Measurements from ENCODE around the gene CMTM1. TPM values are rescaled to one million over a fixed set of nuclear protein-coding genes. Genes with fewer than 3 reads are reported as not detected.

Gene CMTM1
- polyA plus RNA-seq, 1 donor (not counting 4 experiments of a cell fraction or from before 2014, with no cell fraction given), result 0.24 TPM

DNA sequence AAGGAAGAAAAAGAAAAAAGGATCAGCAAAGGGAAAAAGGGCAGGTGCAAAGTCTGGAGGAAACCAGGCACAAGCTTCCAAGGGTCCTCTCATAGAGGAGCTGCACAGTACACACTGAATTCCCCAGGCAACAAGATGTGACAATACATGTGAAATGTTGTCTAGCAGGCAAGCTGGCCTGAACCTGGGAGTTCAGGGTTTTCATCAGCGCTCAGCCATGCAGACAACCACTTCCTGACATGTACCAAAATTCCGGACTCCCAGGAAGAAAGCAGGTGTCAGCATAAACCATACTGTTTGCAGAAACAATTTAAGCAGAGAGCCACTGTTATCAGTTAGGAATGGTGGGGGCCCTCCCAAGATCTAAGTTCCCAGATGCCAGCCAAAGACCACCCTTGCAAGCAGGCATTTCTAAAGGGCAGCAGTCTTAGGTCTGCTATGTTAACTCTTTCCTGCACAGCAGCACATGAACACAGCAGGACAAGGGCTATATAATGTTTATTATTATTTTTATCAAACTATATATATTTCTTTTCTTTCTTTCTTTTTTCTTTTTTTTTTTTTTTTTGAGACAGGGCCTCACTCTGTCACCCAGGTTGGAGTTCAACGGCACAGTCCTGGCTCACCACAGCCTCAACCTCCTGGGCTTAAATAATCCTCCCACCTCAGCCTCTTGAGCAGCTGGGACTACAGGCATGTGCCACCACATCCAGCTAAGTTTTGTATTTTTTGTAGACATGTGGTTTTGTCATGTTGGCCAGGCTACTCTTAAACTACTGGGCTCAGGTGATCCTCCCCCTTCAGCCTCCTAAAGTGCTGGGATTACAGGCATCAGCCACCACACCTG lies 26.4 kb upstream of the CMTM1 start:
- no peak for FAIRE-seq
- dilution Hi-C loops (cut with MboI; ENCODE audit: extremely low pct_ligation_motif_present, low sequenced_read_pairs), result no loop called here
- Histone ChIP-seq H3K36me3 (ENCODE audit: control insufficient read depth in 2 of 2, extremely low read depth in 1 of 2, insufficient read depth in 2 of 2, low read length in 2 of 2) (peaks cover 0 to 17% of the 10 kb centered on the region in 2 experiments), H2AFZ (ENCODE audit: control insufficient read depth, low read length) (no peak overlapping the region), H3K27me3 (ENCODE audit: control insufficient read depth, extremely low read depth, insufficient read depth, low read length) (no peaks in the 10 kb centered on the region), H3K4me3 (ENCODE audit: control insufficient read depth in 2 of 3, extremely low read depth in 1 of 3, insufficient read depth in 2 of 3, low read depth in 1 of 3, low read length in 3 of 3) (no peak overlapping the region), H3K9ac (ENCODE audit: control insufficient read depth, extremely low read depth, insufficient read depth, low read length) (no peak overlapping the region), H3K27ac (ENCODE audit: control insufficient read depth, insufficient read depth, low read length) (no peak overlapping the region), H4K20me1 (ENCODE audit: control insufficient read depth, extremely low read depth, insufficient read depth, low read length) (no peaks in the 10 kb centered on the region), H3K9me3 (ENCODE audit: control insufficient read depth, low read depth, low read length) (no peaks in the 10 kb centered on the region), H3K4me2 (ENCODE audit: control insufficient read depth, extremely low read depth, insufficient read depth, low read depth, low read length) (no peak overlapping the region), H3K9me1 (ENCODE audit: control insufficient read depth, extremely low read depth, insufficient read depth, low read length) (no peaks in the 10 kb centered on the region), H3K79me2 (ENCODE audit: control insufficient read depth, insufficient read depth, low read length) (no peaks in the 10 kb centered on the region), H3K4me1 (ENCODE audit: control insufficient read depth, extremely low read depth, insufficient read depth, low read length) (no peaks in the 10 kb centered on the region)
- TF ChIP-seq EZH2 (IDR thresholded peaks at IDR 0.05; ENCODE audit: low read length), result no peak
- no peak for DNase-seq (ENCODE audit: low read depth, low spot score)

DNA sequence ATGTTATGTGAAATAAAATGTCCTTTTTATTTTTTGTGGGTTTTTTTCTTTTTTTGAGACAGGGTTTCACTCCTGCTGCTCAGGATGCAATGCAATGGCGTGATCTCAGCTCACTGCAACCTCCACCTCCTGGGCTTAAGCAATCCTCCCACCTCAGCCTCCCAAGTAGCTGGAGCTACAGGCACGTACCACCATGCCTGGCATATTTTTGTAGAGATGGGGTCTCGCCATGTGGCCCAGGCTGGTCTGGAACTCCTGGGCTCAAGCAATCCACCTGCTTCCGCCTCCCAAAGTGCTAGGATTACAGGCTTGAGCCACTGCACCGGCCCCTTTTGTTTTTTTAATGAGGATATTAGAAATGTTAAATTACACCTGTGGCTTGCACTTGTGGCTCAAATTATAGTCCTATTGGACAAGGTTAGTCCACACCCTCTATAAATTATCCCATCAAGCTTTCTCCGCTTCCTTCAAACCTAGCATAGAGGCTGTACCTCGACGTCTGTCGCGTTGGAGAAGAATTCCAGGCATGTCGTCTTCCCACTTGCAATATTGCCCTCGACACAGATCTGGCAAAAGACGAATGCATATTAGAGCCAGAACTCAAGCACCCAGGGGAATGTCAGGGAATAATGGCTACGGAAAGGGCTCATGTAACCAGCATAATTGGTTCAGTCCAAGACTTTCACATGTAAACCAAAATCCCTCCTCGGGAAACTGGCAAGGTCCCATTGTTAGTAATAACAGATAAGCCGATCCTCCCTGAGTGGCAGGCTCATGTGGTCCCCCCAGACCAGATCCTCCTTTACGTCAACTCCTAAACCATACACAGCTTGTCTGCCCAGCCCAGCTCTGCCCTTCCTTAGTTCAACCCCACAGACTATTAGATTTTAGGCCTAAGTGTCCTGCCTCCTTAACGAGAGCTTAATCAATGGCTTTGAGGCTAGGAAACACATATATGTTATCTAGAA lies 24.6 kb upstream of the CMTM1 start:
- no peaks in the 10 kb centered on the region for H3K9me1 ChIP-seq (ENCODE audit: control insufficient read depth, extremely low read depth, insufficient read depth, low read length)
- H3K4me1 ChIP-seq (ENCODE audit: control insufficient read depth, extremely low read depth, insufficient read depth, low read length), result no peaks in the 10 kb centered on the region
- H2AFZ ChIP-seq (ENCODE audit: control insufficient read depth, low read length), result no peak overlapping the region
- dilution Hi-C loops (cut with MboI; ENCODE audit: extremely low pct_ligation_motif_present, low sequenced_read_pairs), result no loop called here
- H3K4me2 ChIP-seq (ENCODE audit: control insufficient read depth, extremely low read depth, insufficient read depth, low read depth, low read length), result no peak overlapping the region
- no peak overlapping the region for H3K4me3 ChIP-seq (ENCODE audit: control insufficient read depth in 2 of 3, extremely low read depth in 1 of 3, insufficient read depth in 2 of 3, low read depth in 1 of 3, low read length in 3 of 3)
- no peaks in the 10 kb centered on the region for H3K27me3 ChIP-seq (ENCODE audit: control insufficient read depth, extremely low read depth, insufficient read depth, low read length)
- no peak overlapping the region for H3K9ac ChIP-seq (ENCODE audit: control insufficient read depth, extremely low read depth, insufficient read depth, low read length)
- TF ChIP-seq, protein P1, sequence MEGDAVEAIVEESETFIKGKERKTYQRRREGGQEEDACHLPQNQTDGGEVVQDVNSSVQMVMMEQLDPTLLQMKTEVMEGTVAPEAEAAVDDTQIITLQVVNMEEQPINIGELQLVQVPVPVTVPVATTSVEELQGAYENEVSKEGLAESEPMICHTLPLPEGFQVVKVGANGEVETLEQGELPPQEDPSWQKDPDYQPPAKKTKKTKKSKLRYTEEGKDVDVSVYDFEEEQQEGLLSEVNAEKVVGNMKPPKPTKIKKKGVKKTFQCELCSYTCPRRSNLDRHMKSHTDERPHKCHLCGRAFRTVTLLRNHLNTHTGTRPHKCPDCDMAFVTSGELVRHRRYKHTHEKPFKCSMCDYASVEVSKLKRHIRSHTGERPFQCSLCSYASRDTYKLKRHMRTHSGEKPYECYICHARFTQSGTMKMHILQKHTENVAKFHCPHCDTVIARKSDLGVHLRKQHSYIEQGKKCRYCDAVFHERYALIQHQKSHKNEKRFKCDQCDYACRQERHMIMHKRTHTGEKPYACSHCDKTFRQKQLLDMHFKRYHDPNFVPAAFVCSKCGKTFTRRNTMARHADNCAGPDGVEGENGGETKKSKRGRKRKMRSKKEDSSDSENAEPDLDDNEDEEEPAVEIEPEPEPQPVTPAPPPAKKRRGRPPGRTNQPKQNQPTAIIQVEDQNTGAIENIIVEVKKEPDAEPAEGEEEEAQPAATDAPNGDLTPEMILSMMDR (optimal IDR thresholded peaks at IDR 0.05 in 1 of 3, IDR thresholded peaks at IDR 0.05 in 1 of 3, conservative IDR thresholded peaks at IDR 0.05 in 1 of 3; ENCODE audit: extremely low read depth in 1 of 3, insufficient read depth in 2 of 3, low read length in 3 of 3), result no peak
- TF ChIP-seq EZH2 (IDR thresholded peaks at IDR 0.05; ENCODE audit: low read length), result no peak
- no peak for DNase-seq (ENCODE audit: low read depth, low spot score)
- no peak for FAIRE-seq
- peaks cover 0 to 8% of the 10 kb centered on the region in 2 experiments for H3K36me3 ChIP-seq (ENCODE audit: control insufficient read depth in 2 of 2, extremely low read depth in 1 of 2, insufficient read depth in 2 of 2, low read length in 2 of 2)
- no peaks in the 10 kb centered on the region for H3K79me2 ChIP-seq (ENCODE audit: control insufficient read depth, insufficient read depth, low read length)
- H3K9me3 ChIP-seq (ENCODE audit: control insufficient read depth, low read depth, low read length), result no peaks in the 10 kb centered on the region
- H3K27ac ChIP-seq (ENCODE audit: control insufficient read depth, insufficient read depth, low read length), result no peak overlapping the region
- H4K20me1 ChIP-seq (ENCODE audit: control insufficient read depth, extremely low read depth, insufficient read depth, low read length), result no peaks in the 10 kb centered on the region
